ENCODE data around the gene LSM14A.
"Not testable (repeated sequence)": the region's sequence is repeated elsewhere in the genome, so short reads cannot be mapped to it uniquely, and the experiment has no call there.

Gene LSM14A

GRCh38 chr19:34232566-34233481, 60.5 kb downstream of the LSM14A start:
- TF ChIP-seq, protein P1, sequence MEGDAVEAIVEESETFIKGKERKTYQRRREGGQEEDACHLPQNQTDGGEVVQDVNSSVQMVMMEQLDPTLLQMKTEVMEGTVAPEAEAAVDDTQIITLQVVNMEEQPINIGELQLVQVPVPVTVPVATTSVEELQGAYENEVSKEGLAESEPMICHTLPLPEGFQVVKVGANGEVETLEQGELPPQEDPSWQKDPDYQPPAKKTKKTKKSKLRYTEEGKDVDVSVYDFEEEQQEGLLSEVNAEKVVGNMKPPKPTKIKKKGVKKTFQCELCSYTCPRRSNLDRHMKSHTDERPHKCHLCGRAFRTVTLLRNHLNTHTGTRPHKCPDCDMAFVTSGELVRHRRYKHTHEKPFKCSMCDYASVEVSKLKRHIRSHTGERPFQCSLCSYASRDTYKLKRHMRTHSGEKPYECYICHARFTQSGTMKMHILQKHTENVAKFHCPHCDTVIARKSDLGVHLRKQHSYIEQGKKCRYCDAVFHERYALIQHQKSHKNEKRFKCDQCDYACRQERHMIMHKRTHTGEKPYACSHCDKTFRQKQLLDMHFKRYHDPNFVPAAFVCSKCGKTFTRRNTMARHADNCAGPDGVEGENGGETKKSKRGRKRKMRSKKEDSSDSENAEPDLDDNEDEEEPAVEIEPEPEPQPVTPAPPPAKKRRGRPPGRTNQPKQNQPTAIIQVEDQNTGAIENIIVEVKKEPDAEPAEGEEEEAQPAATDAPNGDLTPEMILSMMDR (conservative IDR thresholded peaks at IDR 0.05; ENCODE audit: low read depth, low read length), result no peak
- H3K4me3 ChIP-seq (ENCODE audit: low read length), result peak overlapping the region; percentile 9
- DNase-seq (ENCODE audit: low read depth), result peak; percentile 91

GRCh38 chr19:34235425-34235940, 63.2 kb downstream of the LSM14A start:
- no peak for DNase-seq (ENCODE audit: low read depth)
- TF ChIP-seq, protein P1 (conservative IDR thresholded peaks at IDR 0.05; ENCODE audit: low read depth, low read length), result no peak
- H3K4me3 ChIP-seq (ENCODE audit: low read length), result no peak overlapping the region

DNA sequence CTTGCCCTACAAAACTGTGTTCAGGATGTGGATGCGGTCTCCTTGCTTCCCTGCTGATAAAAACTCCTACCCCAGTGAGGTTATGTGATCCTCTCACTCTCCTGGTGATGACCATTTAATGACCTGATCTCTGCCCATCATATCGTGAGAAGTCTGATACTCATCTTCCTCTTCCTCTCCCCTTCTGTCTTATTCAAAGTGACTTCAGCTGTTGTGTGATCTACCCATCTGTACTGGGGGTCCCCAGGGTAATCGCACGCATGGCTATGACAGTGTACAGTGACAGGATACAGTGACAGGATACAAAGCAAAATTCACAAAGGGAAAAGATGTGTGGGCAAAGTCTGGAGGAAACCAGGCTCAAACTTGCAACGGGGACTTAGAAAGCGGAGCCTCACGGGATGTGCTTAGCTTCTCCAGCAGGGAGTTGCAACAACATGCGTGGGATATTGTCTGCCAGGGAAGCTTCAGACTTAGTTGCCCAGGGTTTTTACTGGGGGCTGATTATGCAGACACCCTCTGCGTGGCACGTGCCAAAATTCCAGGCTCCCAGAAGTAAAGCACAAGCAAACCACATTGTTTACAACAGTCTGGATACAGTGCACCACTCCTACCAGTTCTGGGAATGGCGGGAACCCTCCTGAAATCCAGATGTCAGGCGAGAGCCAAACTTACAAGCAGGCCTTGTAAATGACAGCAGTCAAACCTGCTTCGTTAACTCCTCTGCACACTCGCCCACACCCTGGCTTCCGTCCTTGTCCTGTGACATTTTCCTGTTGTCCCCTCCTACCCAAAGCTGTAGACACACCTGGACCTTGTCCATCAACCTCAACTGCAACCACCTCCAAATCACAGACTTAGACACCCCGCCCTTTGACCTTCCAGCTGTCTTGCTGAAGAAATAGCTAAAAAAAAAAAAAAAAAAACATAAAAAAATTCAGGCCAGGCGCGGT, 64.0 kb downstream of the LSM14A start:
- no peak for DNase-seq (ENCODE audit: low read depth)
- TF ChIP-seq, protein P1 (conservative IDR thresholded peaks at IDR 0.05; ENCODE audit: low read depth, low read length), result no peak
- H3K4me3 ChIP-seq (ENCODE audit: low read length), result no peak overlapping the region

GRCh38 chr19:34237283-34237682, 65.0 kb downstream of the LSM14A start:
- H3K4me3 ChIP-seq (ENCODE audit: low read length), result no peak overlapping the region
- no peak for DNase-seq (ENCODE audit: low read depth)
- TF ChIP-seq, protein P1 (conservative IDR thresholded peaks at IDR 0.05; ENCODE audit: low read depth, low read length), result no peak

DNA sequence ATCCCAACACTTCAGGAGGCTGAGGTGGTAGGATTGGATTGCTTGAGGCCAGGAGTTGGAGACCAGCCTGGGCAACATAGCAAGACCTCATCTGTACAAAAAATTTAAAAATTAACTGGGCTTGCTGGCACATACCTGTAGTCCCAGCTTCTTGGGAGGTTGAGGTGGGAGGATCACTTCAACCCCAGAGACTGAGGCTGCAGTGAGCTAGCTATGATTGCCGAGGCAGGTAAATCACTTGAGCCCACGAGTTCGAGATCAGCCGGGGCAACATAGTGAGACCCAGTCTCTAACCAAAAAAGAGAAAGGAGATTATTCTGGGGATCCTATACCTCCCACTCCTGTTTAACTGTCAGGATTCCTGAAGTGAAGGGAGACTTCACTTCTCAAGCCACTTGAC, 65.6 kb downstream of the LSM14A start:
- no peak overlapping the region for H3K4me3 ChIP-seq (ENCODE audit: low read length)
- TF ChIP-seq, protein P1 (conservative IDR thresholded peaks at IDR 0.05; ENCODE audit: low read depth, low read length), result no peak

DNA sequence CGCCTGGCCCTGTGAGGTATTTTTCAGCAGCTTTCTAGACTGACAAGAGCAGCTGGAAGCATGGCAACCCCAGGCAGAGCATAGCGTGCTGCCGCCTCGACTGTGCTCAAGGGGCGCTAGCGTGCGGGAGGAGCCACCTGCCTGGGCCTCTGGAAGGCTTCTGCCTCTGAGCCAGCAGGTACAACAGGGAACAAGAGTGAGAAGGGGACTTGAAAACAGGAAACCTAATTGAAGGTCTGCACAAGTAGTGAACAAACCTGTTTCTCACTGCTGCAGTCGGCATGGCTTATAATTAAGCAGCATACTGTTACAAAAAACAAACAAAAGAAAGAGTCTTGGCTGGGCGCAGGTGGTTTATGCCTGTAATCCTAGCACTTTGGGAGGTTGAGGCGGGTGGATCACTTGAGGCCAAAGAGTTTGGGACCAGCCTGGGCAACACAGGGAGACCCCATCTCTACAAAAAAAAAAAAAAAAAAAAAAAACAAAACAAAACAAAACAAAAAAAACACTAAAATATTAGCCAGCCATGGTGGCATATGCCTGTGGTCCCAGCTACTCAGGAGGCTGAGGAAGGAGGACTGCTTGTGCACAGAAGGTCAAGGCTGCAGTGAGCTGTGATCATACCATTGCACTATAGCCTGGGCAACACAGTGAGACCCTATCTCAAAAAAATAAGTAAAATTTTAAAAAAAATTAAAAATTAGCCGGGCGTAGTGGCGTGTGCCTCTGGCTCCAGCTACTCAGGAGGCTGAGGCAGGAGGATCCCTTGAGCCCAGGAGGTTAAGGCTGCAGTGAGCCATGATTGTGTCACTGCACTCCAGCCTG, 69.4 kb downstream of the LSM14A start:
- TF ChIP-seq, protein P1 (conservative IDR thresholded peaks at IDR 0.05; ENCODE audit: low read depth, low read length), result peak; percentile 50
- no peak overlapping the region for H3K4me3 ChIP-seq (ENCODE audit: low read length)
- DNase-seq (ENCODE audit: low read depth), result no peak

More for the DNA sequence above, 65.6 kb downstream of the LSM14A start:
- no peak for DNase-seq (ENCODE audit: low read depth)

- H3K4me3 ChIP-seq (ENCODE audit: low read length); DNase-seq (ENCODE audit: low read depth): not testable (repeated sequence)
Measured at GRCh38 chr19:34243138-34243875, 71.0 kb downstream of the LSM14A start.
